ENCODE results near the gene CALR.

Gene CALR

DNA sequence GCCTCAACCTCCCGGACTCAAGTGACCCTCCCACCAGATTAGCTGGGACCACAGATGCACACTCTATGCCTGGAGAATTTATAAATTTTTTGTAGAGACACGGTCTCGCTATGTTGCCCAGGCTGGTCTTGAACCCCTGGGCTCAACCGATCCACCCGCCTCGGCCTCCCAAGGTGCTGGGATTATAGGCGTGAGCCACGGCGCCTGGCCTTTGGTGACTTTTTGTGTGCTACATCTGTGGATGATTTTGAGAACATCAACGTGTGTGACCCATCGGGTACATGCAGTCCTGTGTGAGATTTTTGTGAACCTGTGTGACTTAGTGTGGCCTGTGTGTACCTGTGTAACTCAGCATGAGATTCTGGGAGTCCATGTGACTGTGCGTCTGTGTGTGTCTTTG is 48.3 kb downstream of the CALR start:
- no peak for TF ChIP-seq SPI1 (IDR thresholded peaks at IDR 0.05; ENCODE audit: borderline replicate concordance, low read depth)
- no peak for TF ChIP-seq POLR2AphosphoS5 (IDR thresholded peaks at IDR 0.05; ENCODE audit: low read depth)
- TF ChIP-seq, protein P1, sequence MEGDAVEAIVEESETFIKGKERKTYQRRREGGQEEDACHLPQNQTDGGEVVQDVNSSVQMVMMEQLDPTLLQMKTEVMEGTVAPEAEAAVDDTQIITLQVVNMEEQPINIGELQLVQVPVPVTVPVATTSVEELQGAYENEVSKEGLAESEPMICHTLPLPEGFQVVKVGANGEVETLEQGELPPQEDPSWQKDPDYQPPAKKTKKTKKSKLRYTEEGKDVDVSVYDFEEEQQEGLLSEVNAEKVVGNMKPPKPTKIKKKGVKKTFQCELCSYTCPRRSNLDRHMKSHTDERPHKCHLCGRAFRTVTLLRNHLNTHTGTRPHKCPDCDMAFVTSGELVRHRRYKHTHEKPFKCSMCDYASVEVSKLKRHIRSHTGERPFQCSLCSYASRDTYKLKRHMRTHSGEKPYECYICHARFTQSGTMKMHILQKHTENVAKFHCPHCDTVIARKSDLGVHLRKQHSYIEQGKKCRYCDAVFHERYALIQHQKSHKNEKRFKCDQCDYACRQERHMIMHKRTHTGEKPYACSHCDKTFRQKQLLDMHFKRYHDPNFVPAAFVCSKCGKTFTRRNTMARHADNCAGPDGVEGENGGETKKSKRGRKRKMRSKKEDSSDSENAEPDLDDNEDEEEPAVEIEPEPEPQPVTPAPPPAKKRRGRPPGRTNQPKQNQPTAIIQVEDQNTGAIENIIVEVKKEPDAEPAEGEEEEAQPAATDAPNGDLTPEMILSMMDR (IDR thresholded peaks at IDR 0.05; ENCODE audit: insufficient read depth, low read length): no peak
- no peak for TF ChIP-seq GABPA (IDR thresholded peaks at IDR 0.05; ENCODE audit: low read depth)
- TF ChIP-seq REST (IDR thresholded peaks at IDR 0.05; ENCODE audit: insufficient replicate concordance, low read depth): no peak
- DNase-seq (ENCODE audit: low read depth in 1 of 2, low spot score in 1 of 2): no peak
- Histone ChIP-seq H3K27me3 (ENCODE audit: insufficient read depth, poor library complexity, severe bottlenecking) (peaks cover 11% of the 10 kb centered on the region), H3K4me3 (replicated peaks; ENCODE audit: insufficient read depth, low read length) (no peak overlapping the region), H3K27ac (replicated peaks) (no peak overlapping the region)

GRCh38 chr19:12987190-12987589 is 48.8 kb downstream of the CALR start:
- DNase-seq (ENCODE audit: low read depth in 1 of 2, low spot score in 1 of 2): no peak
- H3K27ac ChIP-seq (replicated peaks): no peak overlapping the region
- H3K4me3 ChIP-seq (replicated peaks; ENCODE audit: insufficient read depth, low read length): no peak overlapping the region
- TF ChIP-seq, protein P1 (IDR thresholded peaks at IDR 0.05; ENCODE audit: insufficient read depth, low read length): no peak
- TF ChIP-seq REST (IDR thresholded peaks at IDR 0.05; ENCODE audit: insufficient replicate concordance, low read depth): no peak
- TF ChIP-seq GABPA (IDR thresholded peaks at IDR 0.05; ENCODE audit: low read depth): no peak
- TF ChIP-seq POLR2AphosphoS5 (IDR thresholded peaks at IDR 0.05; ENCODE audit: low read depth): no peak
- no peak for TF ChIP-seq SPI1 (IDR thresholded peaks at IDR 0.05; ENCODE audit: borderline replicate concordance, low read depth)
- peaks cover 10% of the 10 kb centered on the region for H3K27me3 ChIP-seq (ENCODE audit: insufficient read depth, poor library complexity, severe bottlenecking)

- Histone ChIP-seq H3K4me3 (replicated peaks; ENCODE audit: insufficient read depth, low read length) (no peak overlapping the region), H3K27ac (replicated peaks) (no peak overlapping the region), H3K27me3 (ENCODE audit: insufficient read depth, poor library complexity, severe bottlenecking) (peaks cover 4% of the 10 kb centered on the region)
- TF ChIP-seq, protein P1 (IDR thresholded peaks at IDR 0.05; ENCODE audit: insufficient read depth, low read length): no peak
- TF ChIP-seq POLR2AphosphoS5 (IDR thresholded peaks at IDR 0.05; ENCODE audit: low read depth): no peak
- TF ChIP-seq SPI1 (IDR thresholded peaks at IDR 0.05; ENCODE audit: borderline replicate concordance, low read depth): no peak
- no peak for TF ChIP-seq REST (IDR thresholded peaks at IDR 0.05; ENCODE audit: insufficient replicate concordance, low read depth)
- no peak for TF ChIP-seq GABPA (IDR thresholded peaks at IDR 0.05; ENCODE audit: low read depth)
- DNase-seq (ENCODE audit: low read depth in 1 of 2, low spot score in 1 of 2): no peak
Measured at GRCh38 chr19:12987781-12988180, 49.4 kb downstream of the CALR start.

Measured in HL-60 (cell line).